NCI-H1436 (cell line): Measurements from ENCODE around the gene CBX2.

Experiments
- DNase-seq: peaks from one replicate; lab custom pipeline; 2025; lab: John Stamatoyannopoulos, UW

The CBX2 gene

DNA sequence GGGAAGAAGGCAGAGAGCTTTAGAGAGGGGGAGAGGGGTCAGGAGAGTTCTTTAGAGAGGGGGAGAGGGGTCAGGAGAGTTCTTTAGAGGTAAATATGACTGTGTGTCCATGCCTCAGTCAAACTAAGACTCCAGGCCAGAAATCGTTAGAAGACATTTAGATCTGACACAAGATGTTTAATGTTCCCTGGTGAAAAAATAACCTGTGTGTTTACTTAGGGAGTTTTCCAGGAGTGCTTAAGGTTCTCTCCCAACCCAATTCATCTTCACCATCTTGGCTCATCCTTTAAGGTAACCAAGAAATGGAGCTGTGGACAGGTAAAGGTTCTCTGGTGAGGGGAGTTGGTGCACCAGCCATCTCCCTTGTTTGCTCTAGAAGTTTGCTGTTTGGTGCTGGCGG is 51.5 kb downstream of the CBX2 start:
- no peak for DNase-seq

DNA sequence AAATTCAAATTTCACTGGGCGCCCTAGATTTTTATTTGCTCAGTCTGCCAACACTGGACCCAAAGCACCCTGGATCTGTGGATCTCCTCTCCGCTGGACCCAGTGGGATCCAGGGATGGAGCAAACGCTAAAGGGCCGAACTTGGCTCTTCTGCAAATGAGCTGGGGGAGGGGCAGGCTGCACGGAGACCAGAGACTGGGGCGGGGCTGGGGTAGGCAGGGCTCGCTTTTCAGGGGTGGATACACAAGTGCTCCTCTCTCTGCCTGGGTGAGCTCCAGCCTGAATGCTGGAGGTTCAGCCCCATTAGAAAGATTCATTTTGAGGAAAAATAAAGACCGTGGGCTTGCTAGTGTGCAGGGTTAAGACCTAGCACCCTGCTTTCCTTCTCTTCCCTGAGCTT is 52.4 kb downstream of the CBX2 start:
- no peak for DNase-seq

DNA sequence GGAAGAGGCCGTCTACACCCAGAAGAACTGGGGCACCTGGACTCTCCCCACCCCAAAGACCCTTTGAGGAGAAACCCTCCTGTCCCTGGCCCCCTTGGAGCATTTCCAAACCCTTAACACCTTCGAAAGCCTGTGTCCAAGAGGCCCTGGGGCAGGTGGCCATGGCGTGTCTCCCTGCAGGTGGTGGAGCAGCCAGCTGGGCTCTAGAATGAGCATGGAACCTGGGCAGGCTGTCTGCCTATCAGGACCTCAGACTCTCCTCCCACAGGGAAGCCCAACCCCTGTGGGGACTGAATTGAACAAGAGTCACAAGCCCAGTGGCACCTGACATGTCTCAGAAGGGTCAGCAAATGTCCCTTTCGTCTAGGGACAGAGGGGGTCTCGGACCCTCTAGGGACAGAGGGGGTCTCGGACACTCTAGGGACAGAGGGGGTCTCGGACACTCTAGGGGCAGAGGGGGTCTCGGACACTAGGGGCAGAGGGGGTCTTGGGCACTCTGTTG is 52.9 kb downstream of the CBX2 start:
- no peak for DNase-seq

DNA sequence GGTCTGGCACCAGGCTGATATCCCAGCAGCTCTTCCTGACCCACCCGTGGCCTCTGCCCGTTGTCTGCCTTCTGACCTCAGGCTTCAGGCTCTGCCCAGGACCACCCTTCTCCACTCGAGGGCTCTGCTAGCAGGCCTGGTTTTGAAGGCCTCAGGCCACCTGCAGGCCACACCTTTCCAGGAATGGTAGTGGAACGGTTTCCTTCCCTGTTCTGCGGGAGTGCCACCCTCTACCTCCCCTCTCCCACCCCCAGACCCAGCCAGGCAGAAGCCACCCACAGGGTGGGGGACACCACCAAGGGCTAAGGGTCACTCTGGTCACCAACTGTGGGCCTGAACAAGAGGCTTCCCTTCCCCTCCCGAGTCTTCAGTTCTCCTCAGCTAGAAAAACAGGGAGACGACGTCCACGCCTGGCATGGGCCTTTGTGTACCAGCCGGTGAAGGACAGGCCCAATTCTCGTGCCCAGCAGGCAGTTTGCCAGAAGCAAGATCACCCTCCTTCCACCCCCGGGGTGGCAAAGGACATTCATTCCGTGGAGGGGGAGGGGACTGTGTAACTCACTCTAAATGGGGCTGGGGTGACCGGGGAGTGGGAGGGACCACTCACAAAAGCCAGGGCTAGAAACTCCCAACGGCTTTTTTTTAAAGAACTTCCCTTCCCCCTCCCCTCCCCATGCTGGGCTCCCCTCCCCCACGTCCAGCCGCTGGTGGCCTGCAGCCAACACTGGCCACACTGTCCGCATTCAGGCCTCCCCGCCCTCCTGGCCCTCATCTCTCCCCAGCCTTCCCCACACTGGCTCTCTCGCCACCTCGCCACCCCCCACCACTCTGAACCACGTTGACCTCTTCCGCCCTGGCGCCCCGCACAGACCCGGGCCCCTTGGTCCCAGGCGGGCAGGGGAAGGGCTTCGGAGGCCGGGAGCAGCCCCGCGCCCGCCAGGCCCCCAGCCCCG is 53.6 kb downstream of the CBX2 start:
- no peak for DNase-seq

DNA sequence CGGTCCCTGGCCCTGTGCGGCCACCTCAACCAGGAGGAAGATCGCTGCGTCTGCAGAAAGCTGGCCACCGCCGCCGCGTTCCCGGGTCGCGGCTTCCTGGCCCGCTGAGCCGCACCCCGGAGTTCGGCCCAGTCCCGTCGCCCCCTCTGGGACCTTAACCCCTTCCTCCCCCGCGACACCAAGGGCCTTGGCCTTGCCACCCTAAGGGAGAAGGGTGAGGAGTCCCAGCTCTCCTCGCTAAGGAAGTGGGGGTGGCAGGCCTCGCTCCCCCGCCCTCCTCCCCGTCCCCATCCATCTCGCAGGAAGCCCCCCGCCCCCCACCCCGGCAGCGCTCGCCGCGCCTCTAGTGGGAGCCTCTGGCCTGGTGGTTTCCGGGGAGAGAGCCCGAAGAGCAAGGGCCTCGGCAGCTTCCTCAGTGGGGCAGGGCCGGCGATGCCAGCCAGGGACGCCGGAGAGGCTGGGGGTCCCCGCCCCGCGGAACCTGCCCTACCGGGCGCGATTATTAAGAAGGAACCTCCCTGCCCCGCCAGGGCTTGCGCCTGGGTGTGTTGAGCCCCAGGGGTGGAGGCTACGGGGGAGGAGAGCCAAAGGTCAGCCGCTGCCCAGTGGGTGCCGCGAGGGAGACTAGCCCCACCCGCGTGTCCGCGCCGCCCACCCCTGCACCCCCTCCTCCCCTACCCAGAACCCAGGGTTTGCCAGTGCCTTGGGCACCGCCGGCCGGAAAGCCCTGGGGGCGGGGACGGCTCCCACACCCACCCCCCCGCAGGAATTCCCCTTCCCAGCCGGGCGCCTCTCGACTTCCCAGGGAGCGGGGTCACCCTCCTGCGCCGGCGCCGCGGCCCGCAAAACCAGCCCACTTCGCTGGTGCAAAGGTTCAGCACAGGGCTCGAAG is 54.5 kb downstream of the CBX2 start:
- no peak for DNase-seq

DNA sequence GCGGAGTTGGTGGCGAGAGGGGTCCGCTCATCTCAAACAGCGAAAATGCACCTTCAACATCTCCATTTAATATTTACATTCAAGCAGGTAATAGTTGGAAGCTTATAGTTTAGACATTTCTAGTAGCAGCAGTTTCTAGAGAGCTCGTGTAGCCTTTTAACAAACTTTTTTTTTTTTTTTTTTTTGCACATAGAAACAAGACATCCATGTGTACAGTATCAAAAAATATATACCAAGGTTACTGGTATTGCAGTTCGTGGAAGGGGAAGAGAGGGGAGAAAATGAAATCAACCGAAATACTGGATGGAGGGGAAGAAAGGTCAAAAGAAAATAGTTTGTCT is 55.1 kb downstream of the CBX2 start:
- DNase-seq, result no peak

DNA sequence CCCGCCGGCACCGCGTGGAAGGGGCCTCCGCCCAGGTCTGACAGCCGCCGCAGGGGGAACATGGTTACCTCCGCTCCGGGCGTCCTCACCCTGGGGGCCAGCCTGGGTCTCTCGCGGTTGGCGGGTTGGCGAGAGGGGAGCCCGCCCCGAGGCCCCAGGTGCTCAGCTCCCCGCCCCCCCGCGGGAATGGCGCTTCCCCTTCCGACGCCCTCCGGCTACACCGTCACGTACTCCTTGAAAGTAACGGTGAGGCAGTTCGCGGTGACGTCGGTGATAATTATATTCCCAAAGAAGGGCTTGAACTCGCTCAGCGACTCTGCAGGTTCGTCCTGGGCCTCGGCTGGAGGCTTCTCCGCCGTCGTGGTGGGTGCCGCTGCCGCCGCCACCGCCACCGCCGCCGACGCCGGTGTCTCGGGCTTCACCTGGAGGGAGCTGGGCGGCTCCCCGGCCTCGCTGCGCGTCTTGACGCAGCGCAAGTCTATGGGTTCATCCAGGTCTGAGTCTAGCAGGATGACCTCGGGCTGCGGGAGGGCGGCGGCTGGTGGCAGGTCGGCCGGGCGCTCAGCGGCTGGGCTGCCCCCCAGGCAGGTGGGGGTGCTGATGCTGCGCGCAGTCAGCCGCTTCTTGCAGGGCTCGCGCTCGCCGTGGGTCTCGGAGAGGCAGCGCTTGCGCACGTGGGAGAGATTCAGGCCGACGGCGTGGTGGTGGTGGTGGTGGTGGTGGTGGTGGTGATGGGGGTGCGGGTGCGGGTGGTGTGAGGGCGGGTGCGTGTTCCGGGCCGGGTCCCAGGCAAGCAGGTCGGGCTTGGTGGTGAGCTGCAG is 56.0 kb downstream of the CBX2 start:
- DNase-seq, result no peak

DNA sequence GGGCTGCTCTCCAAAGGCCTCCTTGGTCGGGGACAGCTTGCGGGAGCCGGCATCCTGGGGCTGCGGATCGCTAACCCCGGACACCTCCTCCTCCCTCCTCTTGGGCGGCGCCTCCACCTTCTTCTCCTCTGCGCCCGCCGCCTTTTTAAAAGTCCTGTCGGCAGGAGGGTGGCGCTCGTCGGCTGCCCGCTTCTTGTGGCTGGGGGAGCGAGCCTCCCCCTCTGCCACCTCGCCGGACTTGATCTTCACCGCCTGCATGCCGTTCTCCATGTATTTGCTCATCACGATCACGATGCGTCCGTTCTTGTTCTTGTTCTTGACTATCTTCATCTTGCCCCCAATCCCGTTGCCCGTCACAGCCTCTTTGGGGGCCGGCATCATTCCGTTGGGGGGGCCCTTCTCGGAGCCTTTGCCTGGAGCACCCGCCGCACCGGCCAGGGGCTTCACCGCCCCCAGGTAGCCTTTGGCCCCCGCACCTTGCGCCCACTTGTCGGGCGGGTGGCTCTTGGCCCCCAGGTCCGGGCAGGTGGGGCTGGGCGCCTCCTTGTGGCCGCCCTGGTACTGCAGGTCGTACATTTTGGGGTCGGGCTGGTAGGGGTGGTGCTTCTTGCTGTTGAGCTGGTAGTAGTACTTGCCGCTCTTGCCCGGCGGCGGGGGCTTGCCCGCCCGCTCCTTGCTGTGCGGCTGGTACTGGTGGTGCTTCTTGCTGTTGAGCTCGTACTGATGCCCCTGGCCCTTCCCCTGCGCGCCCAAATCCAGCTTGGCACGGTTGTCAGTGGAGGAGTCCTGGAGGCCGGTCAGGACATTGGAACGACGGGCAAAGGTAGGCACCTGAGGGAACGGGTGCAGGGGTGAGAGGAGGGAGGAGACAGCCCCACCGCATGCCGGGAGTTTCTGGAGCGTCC is 56.9 kb downstream of the CBX2 start:
- DNase-seq, result no peak

DNA sequence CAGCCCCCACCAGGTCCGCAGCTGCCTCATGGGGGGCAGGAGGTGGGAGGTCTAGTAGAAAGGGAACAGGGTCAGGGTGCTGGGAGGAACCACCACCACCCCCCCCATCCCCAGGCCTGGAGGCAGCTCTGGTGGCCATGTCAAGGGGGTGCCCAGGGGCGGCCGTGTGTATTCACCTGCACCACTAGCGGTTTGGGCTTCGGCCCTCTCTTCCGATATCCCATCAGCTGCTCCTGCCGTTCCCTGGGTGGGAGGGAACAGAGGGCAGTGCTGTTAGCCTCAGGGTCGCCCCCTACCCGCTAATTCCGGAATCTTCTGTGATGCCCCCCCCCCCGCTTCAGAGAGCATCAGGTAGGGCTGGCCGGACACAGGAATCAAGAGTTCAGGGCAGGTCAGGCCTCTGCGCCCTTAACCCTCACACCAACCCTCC is 57.5 kb downstream of the CBX2 start:
- DNase-seq, result no peak

DNA sequence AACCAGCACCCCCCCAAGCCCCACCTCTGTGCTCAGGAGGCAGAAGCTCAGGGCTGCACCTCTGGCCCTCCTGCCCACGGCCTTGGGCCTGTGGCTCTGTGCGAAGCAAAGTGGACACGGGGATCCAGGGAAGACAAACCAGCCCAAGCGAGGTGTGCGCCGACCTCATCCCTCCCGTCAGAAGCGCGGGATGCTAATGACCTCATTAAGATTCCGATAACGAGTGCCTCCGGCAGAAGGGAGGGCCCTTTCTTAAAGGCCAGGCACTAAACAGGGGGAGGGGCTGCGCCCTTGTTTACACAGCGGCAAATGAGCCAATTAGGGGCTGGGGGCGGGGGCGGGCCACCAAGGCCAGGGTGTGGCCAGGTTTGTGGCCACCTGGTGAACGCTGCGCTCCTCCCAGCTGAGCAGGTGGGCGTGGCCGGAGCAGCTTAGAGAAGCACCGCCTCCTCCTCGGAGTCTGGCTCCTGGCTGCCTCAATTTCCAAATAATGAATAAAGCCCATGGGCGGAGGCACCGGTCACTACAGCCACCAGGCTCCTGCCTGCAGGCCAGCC is 58.1 kb downstream of the CBX2 start:
- peak; percentile 95 for DNase-seq

DNA sequence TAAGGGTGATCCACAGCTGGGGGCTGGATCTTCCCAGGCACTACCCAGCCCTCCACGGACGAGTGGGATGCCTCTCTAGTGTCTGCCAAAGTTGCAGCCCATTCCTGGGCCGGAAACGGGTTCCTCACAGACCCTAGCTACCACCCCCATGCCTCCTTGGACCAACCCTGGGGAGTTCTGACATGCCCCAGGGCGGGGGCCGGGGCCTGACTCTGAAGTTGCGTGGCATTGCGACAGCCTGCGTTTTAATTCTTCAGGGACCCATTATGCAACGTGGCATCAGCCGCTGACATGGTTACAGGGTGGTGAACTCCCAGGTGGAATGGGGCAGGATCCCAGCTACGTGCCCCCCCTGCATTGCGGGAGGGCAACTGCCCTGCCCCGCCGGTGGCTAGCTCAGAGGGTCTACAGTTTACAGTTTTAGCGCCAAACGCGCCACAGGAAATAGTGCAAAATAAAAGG is 58.6 kb downstream of the CBX2 start:
- peak; percentile 71 for DNase-seq

DNA sequence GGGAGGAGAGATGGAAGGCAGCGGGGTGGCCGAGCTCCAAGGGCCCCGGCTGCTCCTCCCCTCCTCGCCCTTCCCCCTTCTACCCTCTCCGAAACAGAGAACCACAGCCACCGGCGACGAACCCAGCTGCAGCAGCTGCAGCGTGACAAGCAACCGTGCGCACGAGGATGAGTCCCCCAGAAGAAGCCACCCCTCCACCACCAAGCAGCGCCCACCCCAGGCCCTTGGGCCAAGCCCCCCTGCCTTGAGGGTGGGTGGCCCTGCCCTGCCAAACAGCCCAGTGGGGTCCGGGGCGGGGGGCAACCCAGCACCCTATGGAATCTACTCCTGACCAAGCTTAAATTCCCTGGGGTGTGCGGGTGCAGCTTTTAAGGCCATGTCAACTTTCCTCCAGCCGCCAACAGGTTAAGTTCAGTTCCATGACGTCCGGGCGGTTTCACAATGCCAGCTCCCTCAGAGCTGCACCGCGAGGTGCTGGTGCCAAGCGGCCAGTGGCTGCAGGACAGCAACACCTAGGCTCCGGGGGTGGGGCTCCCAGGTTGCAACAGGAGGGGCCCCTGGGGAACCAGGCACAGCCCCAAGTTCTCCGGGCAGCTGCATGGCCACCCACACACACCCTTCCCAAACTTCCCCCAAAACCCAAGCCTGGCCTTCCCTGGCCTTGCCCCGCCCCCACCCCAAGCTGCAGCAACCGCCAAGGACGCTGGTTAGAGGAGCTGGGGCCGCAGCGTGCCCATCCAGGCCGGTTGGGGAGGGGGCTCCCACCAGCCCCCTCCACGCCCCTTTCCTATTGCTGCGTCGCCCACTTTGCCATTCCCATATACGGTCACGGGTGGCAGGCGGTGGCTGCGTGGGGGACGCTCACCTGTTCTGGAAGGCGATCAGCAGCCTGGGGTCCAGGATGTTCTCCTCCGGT is 59.3 kb downstream of the CBX2 start:
- peak; percentile 71 for DNase-seq
